ENCODE data around the gene RAVER2. TPM values are rescaled to one million over a fixed set of nuclear protein-coding genes. Genes with fewer than 3 reads are reported as not detected.
"Not testable (repeated sequence)": the region's sequence is repeated elsewhere in the genome, so short reads cannot be mapped to it uniquely, and the experiment has no call there.

Gene RAVER2
- total RNA-seq, 1 donor from 2014 or later, result 3.5 TPM

DNA sequence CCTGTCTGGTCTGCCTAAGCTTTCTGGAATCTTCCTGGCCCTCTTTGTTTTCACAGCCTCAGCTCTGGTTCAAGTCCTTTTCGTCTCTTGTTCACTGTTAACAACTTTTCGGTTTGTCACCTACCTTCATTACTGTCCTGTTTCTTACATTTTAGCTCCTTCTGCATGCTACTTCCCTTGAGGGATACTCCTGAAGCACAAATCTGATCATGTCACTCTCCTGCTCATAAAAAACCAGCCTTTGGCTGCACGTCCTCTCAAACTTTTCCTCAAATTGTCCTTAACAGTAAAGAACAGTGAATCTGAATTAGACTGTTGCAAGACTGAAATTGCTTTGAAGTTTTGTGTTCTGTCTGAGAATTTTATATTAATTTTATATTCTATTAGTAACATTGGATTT is 3.3 kb downstream of the RAVER2 start:
- no peak for DNase-seq (ENCODE audit: low spot score)

DNA sequence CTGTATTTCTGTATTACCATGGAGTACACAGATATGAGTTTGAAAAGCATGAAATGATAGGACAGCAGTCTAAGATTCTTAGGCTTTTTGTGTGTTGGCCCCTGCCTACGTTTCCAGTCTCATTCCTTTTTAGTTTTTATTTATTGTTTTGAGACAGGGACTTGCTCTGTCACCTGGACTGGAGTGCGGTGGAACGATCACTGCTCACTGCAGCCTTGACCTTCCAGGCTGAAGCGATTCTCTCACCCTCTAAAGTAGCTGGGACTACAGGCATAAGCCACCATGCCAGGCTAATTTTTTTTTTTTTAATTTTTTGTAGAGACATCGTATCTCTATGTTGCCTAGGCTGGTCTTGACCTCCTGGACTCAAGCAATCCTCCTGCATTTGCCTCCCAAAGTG is 3.8 kb downstream of the RAVER2 start:
- no peak for DNase-seq (ENCODE audit: low spot score)

GRCh38 chr1:64750092-64750491 is 5.2 kb downstream of the RAVER2 start:
- no peak for DNase-seq (ENCODE audit: low spot score)

GRCh38 chr1:64750875-64751274 is 6.0 kb downstream of the RAVER2 start:
- no peak for DNase-seq (ENCODE audit: low spot score)

DNA sequence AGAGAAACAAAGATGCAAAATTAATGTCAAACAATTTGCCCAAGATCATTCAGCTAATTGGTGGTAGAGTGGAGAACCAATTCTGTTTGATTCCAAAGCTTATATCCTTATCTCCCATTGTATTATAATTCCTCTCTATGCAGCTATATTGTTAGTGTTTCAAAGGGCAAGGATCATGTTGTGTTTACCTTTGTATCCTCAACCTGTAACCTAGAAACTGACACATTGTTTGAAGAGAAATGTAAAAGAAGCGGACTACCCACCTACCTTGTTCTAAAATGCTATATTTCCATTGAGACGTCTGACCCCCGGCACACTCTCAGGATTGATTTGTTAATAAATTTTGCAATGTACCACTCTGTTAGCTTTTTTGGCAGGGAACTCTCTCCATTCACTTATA is 9.3 kb downstream of the RAVER2 start:
- DNase-seq (ENCODE audit: low spot score), result no peak

GRCh38 chr1:64755361-64755760 is 10.5 kb downstream of the RAVER2 start:
- DNase-seq (ENCODE audit: low spot score), result no peak

- DNase-seq (ENCODE audit: low spot score), result no peak
Observed at GRCh38 chr1:64756770-64757169, 11.9 kb downstream of the RAVER2 start.

GRCh38 chr1:64757213-64757612 is 12.3 kb downstream of the RAVER2 start:
- DNase-seq (ENCODE audit: low spot score), result no peak

DNA sequence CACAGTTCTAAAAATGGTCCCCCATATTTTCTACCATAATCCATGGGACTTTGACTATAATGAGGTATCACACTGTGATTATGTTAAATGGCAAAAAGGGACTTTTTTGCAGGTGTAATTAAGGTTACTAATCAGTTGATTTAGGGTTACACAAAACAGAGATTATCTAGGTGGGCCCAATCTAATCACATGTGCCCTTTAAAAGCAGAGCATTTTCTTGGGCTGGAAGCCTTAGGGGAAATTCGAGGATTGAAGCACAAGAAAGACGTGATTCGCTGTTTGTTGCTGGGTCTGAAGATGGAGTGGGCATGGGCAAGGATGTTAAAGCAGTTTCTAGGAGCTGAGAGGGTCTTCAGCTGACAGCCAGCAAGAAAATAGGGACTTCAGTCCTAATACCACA is 13.4 kb downstream of the RAVER2 start:
- DNase-seq (ENCODE audit: low spot score), result no peak

DNA sequence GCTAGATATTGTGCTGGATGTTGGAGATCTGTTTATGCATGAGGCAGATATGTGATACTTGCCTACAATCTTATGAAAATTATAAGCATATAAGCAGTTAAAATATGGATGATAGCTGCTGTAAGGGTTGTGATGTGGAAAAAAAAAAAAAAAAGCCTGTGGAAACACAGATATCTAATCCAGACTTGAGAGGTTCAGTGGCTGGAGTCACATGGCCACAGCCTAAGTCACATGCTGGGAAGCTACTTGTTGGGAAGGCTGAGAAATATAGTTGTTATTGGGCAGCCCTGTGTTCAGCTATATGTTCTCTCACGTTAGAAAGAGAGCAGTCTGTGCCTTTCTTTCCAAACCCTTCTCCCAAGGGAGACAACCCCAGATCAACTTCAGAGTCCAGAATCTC is 15.1 kb downstream of the RAVER2 start:
- no peak for DNase-seq (ENCODE audit: low spot score)

GRCh38 chr1:64765012-64765411 is 20.1 kb downstream of the RAVER2 start:
- no peak for DNase-seq (ENCODE audit: low spot score)

- no peak for DNase-seq (ENCODE audit: low spot score)
Observed at GRCh38 chr1:64765826-64766225, 21.0 kb downstream of the RAVER2 start.

GRCh38 chr1:64766429-64766828 is 21.6 kb downstream of the RAVER2 start:
- DNase-seq (ENCODE audit: low spot score), result no peak

GRCh38 chr1:64769482-64769881 is 24.6 kb downstream of the RAVER2 start:
- DNase-seq (ENCODE audit: low spot score), result no peak

DNA sequence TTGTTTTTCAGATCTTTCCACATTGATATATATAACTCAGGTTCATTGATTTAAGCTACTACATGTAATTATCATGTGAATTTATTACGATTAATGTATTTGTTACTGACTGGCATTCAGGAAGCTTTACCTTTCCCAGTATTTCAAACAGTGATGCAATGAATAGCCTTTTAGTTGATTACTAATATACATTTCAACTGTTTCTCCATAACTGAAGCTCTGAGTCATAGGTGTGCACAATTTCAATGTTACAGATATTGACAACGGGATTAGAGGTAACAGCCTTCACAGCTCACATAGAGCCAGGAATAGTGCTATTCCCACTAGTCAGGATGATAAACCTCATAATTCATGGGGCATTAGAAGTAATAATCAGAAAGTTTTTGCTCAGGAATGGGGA is 25.1 kb downstream of the RAVER2 start:
- no peak for DNase-seq (ENCODE audit: low spot score)

- DNase-seq (ENCODE audit: low spot score), result not testable (repeated sequence)
Observed at GRCh38 chr1:64773306-64773705, 28.4 kb downstream of the RAVER2 start.

DNA sequence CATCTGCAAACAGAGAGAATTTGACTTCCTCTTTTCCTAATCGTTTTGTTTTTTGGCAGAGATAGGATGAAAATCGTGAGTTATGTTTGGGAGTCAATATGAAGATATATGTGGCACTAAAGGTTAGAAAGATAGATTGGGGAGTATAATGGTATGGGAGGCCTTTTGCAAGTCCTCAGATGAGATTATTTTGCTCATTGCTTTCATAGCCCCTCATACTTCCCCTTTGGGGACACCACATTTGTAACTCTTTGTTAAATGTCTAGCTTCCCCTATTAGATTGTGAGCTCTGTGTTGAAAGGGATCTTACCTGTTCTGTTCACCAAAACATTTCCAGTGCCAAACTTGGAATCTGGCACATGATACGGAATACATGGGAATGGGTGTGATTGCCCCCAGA is 30.2 kb downstream of the RAVER2 start:
- DNase-seq (ENCODE audit: low spot score), result no peak

- not testable (repeated sequence) for DNase-seq (ENCODE audit: low spot score)
Observed at GRCh38 chr1:64782044-64782443, 37.2 kb downstream of the RAVER2 start.

DNA sequence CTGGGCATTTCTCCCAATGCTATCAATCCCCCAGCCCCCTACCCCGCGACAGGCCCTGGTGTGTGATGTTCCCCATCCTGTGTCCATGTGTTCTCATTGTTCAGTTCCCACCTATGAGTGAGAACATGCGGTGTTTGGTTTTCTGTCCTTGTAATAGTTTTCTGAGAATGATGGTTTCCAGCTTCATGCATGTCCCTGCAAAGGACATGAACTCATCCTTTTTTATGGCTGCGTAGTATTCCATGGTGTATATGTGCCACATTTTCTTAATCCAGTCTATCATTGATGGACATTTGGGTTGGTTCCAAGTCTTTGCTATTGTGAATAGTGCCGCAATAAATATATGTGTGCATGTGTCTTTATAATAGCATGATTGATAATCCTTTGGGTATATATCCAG is 38.0 kb downstream of the RAVER2 start:
- DNase-seq (ENCODE audit: low spot score), result not testable (repeated sequence)

- no peak for DNase-seq (ENCODE audit: low spot score)
Observed at GRCh38 chr1:64790832-64791487, 46.1 kb downstream of the RAVER2 start.

- DNase-seq (ENCODE audit: low spot score), result no peak
Observed at GRCh38 chr1:64798872-64799271, 54.0 kb downstream of the RAVER2 start.

- no peak for DNase-seq (ENCODE audit: low spot score)
Observed at GRCh38 chr1:64801851-64802523, 57.1 kb downstream of the RAVER2 start.

DNA sequence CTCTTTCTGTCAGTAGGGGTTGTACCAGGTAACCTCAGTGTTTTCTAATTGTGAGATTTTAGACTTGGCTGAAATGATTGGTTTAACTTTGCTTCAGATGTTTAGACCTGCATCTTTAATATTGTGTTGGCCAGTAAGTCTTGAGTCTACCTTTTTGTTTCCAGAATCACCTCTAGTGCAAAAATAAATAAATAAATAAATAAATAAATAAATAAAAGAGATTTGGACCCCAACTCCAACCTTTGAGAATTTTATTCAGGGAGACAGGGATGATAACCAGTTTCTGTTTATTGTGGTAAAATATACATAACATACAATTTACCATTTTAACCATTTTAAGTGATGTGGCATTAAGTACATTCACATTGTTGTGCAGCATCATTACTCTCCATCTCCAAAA is 64.4 kb downstream of the RAVER2 start:
- no peak for DNase-seq (ENCODE audit: low spot score)
